ENCODE measurements around the gene KRT33A. TPM values are rescaled to one million over a fixed set of nuclear protein-coding genes. Genes with fewer than 3 reads are reported as not detected.
"Not testable (repeated sequence)": the region's sequence is repeated elsewhere in the genome, so short reads cannot be mapped to it uniquely, and the experiment has no call there.

Gene KRT33A
- not detected for total RNA-seq

DNA sequence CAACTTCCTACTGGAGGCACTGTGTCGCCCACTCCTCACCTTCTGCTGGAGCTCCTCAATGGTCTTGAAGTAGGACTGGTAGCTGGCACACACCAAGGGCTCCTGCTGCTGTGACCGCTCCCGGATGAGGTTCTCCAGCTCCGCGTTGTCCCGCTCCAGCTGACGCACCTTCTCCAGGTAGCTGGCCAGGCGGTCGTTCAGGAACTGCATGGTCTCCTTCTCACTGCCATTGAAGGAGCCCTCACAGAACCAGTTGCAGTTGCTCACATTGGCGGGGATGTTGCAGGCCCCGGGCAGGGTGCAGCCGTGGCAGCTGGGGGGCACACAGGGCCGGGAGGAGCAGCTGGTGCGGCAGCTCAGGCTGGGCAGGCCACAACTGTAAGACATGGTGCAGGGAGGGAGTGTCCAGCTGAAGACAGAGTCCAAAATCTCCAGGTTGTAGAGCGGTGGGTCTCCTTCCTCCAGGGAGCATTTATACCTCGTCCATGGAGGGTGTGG, at the start of gene KRT33A:
Gene KRT33A, minus strand, starts transcription at position 448 of the 498 bp plus-strand sequence. Its CDS starts 61 bp downstream, at position 387.
- not testable (repeated sequence) for DNase-seq

DNA sequence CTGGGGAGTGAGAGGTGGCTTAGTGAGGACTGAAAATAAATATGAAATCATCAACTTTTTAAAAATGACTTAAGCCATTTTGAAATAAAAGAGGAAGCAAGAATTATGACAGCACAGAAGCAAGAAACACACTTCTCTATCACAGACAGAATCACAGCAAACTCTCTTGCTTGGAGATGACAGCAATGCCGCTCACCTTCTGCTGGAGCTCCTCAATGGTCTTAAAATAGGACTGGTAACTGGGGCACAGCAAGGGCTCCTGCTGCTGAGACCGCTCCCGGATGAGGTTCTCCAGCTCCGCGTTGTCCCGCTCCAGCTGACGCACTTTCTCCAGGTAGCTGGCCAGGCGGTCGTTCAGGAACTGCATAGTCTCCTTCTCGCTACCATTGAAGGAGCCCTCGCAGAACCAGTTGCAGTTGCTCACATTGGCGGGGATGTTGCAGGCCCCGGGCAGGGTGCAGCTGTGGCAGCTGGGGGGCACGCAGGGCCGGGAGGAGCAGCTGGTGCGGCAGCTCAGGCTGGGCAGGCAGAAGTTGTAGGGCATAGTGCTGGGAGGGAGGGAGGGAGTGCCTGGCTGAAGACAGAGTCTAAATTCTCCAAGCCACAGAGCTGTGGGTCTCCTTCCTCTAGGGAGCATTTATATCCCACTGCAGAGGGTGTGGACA, 46.5 kb upstream of the KRT33A start, which contains the start of gene KRT31:
Gene KRT31, minus strand, starts transcription at position 613 of the 665 bp plus-strand sequence. Its CDS starts 69 bp downstream, at position 544.
- no peak for DNase-seq

DNA sequence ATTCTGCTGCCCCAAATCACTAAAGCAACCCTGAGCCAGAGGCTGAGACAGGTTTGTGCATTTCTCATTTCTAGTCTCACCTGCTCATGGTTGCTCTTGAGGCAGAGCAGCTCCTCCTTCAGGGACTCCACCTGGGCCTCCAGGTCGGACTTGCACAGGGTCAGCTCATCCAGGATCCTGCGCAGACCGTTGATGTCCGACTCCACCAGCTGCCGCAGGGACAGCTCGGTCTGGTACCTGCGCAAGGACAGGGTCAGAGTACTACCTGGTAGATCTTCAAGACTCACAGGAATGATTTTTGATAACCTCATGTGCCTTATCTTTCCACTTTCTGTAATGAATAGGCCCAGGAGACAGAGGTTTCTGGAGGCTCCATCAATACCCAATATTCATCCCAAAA, 45.7 kb upstream of the KRT33A start:
- DNase-seq, result no peak

DNA sequence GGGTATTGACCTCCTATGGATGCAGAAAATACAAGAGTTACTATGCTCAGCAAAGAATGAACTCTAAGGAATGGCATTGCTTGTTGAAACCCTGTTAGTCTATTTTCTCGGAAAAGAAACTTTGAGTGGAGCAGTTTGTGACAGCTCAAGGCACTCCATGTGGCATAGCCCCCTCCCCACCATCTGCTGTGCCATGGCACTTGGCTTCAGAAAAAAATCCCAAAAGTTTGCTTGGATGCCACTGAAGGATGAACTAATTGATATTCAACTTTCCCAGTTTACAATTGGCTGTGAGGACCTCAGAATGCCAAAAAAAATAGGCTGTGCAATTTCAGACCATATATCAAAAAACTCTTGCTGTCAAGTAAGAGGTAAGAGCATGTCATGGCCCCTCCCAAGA, 45.0 kb upstream of the KRT33A start:
- no peak for DNase-seq

DNA sequence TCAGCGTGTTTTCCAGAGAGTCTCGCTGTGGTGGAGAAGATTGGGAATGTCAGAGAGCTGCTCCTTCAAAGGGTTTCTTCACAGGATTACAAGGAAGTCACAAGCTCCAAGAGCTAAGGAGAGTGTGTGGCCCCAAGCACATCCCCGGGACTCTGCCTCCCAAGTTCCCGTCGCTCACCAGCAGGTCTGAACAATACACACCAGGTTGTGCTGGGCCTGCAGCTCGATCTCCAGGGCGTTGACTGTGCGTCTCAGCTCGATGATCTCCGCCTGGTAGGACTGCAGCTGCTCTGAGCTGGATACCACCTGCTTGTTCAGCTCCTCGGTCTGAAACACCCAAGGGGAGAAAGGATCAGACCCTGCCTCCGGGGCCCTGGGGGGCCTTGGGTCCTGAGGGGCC, 44.4 kb upstream of the KRT33A start:
- not testable (repeated sequence) for DNase-seq

DNA sequence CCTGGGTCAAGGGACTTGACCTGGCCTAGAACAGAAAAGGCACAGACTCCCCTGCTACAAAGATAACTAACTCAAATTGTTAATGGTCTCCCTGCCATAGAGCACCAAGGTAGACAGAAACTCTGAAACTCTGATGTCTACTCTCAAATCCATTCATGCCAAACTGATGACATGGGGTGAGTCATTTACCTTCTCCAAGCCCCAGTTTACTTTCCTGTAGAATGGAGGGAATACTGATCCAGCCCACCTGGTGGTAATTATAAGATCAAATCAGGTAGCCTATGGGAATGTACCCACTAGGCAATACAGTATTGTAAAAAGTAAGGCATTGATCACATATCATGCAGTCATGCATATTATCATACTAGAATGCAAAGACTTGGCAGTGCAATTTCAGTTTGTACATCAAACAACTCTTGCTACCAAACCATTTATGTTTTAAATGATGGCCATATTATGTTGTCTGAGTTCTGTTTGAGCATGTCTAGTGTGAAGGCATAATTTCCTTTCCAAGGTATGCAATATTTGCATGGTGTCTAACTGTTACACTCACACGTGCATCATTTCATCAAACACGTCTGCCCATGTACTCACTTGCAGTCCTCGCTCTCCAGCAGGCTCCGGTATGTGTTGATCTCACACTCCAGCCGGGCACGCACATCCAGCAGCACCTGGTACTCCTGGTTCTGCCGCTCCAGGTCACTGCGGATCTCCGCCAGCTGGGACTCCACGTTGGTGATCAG, 43.8 kb upstream of the KRT33A start:
- DNase-seq, result no peak

DNA sequence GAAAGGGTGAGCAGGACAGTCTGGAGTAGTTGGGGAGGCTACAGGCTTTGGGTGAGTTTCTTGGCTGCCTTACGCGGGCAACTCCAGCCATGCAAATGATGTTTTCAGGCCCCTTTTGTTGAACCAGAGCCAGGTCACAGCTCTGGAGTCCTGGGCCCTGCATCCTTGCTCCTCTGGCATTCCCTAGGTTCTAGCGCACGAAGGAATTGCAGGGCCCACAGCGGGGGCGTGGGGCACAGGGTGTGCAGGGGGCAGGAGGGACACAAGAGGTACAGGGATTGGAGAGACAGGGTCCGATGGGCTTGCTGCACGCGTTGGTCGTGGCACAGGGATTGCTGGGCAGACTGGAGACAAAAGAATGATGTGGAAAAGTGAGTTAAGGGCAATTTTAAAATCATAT, 43.2 kb upstream of the KRT33A start:
- DNase-seq, result no peak

DNA sequence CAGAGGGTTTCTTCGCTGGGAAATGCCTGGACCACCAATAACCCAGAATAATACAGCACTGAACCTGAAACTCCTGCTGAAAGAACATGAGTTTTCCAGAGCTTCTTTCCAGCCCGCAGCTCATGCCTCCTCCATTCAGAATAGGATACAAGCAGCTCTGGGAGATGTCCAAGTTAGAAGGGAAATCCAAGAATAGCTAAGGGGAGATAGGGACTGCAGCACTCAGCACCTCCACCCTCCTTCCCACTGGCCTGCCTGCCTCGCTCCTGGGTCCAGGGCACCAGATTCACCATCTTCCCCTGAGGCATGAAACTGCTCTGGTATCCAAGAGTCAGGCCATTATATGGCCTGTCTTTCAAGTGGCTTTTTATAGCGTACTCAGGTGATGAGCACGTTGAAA, 42.7 kb upstream of the KRT33A start:
- DNase-seq, result no peak

DNA sequence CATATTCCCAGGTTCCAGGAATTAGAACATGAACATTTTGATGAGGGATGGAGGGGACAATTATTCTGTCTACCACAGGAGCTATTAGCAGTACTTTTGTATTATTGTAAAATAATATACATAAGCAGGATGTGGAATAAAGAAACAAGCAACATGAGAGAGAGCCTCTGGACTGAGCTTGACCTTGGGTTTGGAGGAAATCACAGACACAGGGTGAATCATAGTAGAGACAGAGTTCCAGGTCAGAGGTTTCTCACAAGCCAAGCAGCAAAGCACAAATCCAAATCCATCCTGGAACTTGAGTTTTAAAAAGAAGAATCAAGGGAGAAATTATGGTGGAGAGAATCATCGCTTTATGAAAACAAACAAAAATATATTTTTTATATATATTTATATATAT, 41.6 kb upstream of the KRT33A start:
- DNase-seq, result no peak

DNA sequence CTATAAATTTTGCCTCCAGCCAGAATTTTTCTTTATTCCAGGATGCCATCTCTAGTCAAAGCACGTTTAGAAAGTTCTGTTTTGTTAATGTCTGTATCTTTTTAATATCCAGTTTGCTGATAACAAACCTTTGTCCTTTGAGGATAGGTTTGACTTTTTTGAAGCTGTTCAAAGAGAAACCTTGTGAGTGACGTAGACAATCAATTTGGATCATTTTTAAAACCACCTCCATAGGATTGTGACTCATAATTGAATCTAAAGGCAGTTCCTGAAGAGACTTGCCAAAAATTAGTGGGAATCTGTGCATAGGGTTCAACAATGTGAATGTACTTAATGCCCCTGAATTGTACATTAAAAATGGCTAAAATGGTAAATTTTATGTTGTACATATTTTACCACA, 40.9 kb upstream of the KRT33A start:
- DNase-seq, result no peak

DNA sequence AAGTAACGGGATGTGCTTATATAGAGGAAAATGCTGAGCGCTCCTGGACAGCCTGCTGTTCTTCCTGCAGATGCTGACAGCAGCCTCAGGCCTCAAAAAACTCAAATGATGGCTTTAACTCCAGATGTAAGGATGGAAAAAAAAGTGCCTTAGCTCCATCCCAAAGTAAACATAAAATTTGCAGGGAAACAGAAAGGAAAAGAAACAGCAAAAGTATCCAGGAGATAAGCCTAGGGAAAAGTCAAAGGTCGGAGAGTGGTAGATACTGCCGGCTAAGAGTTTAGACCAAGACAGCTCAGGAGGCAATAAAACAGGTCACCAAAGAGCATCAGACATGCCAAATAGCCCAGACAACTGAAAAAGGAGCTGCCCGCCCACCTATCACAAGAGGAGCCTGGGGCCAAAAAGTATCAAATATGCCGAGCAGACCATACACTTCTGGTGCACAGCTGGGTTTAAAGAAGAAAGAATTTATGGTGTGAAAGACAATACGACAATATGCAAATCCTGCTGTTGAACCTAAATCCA, 39.8 kb upstream of the KRT33A start:
- DNase-seq, result no peak

DNA sequence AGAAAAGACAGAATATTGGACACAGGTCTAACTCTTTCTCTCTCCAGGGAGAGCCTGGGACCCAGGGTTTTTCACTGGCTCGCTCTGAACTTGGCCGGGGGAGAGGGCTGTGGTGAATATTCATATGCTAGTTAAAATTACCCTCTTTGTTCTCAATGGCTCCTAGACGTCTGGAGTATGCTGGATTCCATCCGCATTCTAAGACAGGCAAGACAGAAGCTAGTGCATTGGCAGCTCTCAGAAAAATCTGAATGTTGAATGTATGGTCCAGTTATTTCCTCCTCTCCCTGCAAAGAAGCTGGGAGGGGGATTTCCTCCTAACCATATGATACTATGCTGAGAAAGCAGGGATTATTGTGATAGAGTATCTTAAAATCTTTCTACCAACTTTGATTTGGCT, 37.0 kb upstream of the KRT33A start:
- no peak for DNase-seq

DNA sequence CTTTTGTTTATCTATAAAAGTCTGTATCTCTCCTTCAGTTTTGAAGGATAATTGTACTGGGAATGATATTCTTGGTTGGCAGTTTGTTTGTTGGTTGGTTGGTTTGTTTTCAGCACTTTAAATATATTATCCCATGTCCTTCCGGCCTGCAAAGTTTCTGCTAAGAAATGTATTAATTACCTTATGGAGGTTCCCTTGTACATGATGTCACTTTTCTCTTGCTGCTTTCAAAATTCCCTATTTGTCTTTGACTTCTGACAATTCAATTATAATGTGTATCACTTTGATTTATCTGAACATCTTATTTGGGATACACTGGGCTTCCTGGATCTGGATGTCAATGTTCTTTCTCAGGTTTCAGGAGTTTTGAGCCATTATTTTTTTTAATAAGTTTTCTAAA, 35.6 kb upstream of the KRT33A start:
- no peak for DNase-seq

DNA sequence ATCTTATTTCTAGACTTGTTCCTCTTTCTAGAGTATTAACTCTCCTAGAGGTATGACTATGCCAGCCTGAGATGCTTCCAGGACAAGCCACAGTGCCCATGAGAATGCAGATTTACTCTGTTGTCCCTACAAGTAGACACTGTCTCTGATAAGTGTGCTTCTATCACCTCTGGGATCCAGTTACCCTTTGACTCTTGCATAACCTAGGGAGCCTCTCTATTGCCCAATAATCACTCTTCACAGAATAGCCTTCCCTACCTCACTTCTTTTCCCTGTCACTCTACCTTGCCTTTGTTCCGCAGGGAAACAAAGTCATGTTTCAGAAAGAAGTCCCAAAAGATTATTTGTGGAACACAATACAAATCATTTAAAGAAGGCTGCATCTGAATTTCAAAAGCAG, 33.1 kb upstream of the KRT33A start:
- DNase-seq, result no peak

DNA sequence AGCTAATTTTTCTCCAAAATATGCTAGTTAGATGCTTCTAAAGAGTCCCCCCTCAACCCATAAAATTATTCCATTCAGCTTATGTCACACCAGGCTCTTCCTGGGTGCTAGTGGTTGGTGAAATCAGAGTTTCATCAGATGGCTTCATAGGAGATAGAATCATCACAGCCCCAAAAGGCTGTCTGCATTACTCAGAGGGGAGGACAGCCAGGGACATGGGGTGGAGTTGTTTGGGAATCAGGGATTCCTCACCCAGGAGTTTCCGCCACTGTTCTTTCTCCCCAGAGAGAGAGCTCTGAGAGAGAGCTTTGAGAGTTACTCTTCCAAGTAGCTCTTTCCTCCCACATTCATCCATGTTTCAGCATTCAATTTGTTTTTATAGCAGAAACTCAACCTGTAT, 31.8 kb upstream of the KRT33A start:
- DNase-seq, result no peak

DNA sequence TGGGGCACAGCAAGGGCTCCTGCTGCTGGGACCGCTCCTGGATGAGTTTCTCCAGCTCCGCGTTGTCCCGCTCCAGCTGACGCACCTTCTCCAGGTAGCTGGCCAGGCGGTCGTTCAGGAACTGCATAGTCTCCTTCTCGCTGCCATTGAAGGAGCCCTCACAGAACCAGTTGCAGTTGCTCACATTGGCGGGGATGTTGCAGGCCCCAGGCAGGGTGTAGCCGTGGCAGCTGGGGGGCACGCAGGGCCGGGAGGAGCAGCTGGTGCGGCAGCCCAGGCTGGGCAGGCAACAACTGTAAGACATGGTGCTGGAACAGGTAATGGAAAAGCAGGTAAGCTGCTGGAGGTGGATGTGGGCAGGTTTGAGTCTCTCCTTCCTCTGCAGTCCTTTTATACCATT, 31.3 kb upstream of the KRT33A start, which contains the start of gene KRT34:
Gene KRT34, minus strand, starts transcription at position 364 of the 400 bp plus-strand sequence. Its CDS starts 60 bp downstream, at position 304.
- DNase-seq, result not testable (repeated sequence)

DNA sequence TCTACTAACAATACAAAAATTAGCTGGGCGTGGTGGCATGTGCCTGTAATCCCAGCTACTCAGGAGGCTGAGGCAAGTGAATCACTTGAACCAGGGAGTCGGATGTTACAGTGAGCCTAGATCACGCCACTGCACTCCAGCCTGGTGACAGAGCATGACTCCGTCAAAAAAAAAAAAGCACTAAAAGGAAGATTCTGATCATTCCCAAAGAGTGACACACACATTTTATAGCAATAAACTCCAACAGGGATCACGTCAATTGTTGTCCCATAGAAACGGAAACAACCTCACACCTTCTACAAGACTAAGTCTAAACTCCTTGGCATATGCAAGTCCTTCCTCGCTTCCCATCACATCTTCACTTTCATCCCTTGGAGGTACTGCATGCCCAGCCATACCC, 29.5 kb upstream of the KRT33A start:
- not testable (repeated sequence) for DNase-seq

DNA sequence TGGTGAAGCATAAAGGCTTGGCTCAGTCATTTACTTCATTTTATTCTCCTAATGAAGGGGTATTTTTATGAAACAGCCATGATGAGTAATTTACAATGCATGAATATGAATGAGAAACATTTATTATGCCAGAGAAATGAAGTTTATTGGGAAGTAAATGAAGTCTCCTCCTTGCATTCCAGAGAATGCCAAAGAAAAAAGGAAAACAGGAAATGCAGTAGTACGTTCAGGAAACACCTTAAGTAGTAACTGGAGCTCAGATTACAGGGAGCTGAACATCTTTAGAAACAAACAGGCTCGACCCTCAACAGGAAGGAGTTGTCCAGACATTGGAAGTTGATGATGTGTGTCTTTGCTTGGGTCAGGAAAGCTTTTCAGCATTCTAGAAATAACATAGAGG, 26.9 kb upstream of the KRT33A start:
- DNase-seq, result no peak

DNA sequence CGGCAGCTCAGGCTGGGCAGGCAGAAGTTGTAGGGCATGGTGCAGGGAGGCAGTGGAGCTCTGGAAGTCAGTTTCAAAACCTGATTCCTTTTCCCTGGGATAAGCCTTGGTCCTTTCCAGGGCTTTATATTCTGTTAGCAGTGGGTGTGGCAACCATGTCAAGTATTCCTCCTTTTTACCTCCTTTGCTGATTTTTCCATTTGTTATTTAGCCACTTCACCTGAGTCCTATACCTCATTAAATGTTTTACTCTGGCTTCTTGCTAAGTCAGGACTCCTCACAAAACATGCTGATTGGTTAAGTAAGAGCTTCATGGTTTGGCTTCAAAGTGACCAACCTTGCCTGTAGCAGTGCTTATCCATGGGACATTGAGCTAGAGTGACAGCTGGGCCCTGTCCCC, 19.1 kb upstream of the KRT33A start, which contains the start of gene KRT33B:
Gene KRT33B, minus strand, starts transcription at position 101 of the 400 bp plus-strand sequence. Its CDS starts 63 bp downstream, at position 38.
- no peak for DNase-seq

DNA sequence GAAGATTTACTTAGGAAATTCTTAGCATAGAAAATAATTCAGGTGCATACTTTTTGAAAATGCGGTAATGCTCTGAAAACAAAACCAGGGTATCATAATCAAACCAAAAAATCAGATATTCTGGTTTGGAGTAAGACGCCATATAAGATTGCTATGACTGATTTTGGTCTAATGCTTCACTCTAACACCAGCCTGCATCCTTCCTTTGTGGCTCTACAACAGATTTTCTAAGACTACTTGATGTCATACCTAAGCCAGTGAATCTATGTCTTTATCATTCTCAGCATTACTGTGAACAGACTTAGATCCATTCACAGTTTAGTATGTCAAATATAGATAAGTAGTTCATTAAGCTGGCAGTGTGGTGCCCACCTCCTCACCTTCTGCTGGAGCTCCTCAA, 18.4 kb upstream of the KRT33A start:
- no peak for DNase-seq

DNA sequence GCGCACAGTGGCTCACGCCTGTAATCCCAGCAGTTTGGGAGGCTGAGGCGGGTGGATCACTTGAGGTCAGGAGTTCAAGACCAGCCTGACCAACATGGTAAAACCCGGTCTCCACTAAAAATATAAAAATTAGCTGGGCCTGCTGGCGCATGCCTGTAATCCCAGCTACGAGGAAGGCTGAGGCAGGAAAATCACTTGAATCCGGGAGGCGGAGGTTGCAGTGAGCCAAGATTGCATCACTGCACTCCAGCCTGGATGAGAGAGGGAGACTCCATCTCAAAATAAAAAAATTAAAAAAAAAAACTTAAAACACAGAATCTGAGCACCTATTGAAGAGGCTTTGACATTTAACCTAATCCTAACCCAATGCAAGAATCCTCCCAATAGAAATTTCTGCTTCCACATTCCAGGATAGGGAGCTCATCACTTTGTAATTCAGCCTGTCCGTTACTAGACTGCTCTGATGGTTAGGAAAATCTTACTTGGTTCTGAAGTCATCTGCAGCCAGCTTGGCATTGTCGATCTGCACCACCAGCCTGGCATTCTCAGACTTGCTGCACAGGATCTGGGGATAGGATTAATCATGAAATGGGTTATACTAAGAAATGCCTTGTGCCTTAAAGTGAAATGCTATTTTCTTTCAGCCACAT, 16.9 kb upstream of the KRT33A start:
- DNase-seq, result no peak

DNA sequence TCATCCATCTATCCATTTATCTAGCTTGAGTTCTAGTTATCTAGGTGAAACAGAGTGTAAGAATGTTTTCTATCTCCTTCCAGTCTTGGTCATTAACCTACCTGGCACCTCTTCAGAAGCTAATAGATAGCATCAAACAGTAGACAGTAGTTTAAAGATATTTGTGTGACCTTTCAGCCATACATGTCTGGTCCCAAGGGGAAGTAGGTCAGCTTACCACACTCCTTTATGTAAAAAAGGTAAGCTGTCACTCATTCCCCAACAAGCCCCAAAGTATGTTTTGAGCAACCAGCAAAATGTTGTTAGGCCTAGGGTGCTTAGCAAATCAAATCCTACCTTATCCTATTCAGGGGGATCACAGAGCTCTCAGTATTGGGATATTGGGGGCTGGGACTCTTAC, 15.4 kb upstream of the KRT33A start:
- no peak for DNase-seq

DNA sequence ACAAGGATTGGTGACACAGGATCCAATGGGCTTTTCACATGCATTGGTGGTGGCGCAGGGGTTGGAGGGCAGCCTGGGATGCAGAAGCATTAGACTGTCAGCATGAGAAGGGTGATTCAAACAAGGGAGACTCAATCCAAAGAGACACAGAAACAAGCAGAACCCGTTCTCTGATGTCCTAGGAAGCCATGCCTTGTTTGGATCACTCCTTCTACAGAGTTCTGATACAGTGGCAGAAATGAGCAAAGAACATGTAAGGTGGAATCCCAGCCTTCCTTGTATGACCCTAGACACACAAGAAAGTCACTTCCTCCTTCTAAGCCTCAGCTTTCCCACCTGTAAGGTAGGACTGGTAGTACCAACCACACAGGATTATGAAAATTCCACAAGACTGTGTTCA, 13.3 kb upstream of the KRT33A start:
- DNase-seq, result no peak

Data from occipital lobe (tissue), 2 donors.